Nephron progenitor cell (in vitro differentiated cells): ENCODE results near the gene MDGA2.
A peak's percentile ranks its signal among the peaks of the same experiment; 100 is the strongest.

Source experiments
- DNase-seq: peaks from one replicate; pipeline ENCODE4 v3.0.0; 2021
- H3K27ac Mint-ChIP-seq: 2 replicates; pipeline ENCODE4 v1.8.0; 2021; ENCODE audit warnings: mild to moderate bottlenecking, moderate library complexity, mixed read lengths
- H3K27me3 Mint-ChIP-seq: 2 replicates; pipeline ENCODE4 v1.8.0; 2021; ENCODE audit warnings: mild to moderate bottlenecking, low read depth, mixed read lengths; ENCODE audit not compliant: poor library complexity
- H3K36me3 Mint-ChIP-seq: 2 replicates; pipeline ENCODE4 v1.8.0; 2021; ENCODE audit warnings: low read depth, mixed read lengths
- H3K4me1 Mint-ChIP-seq: 2 replicates; pipeline ENCODE4 v1.8.0; 2021; ENCODE audit warnings: mixed read lengths
- H3K4me3 Mint-ChIP-seq: 2 replicates; pipeline ENCODE4 v1.8.0; 2021; ENCODE audit warnings: mild to moderate bottlenecking, moderate library complexity, mixed read lengths
- H3K9me3 Mint-ChIP-seq: 2 replicates; pipeline ENCODE4 v1.8.0; 2021; ENCODE audit warnings: mild to moderate bottlenecking, moderate library complexity, mixed read lengths
- TF ChIP-seq, protein P1 (sequence below): fragments of 200-600 bp; sonication (generic); IDR thresholded peaks from 2 replicates; pipeline ENCODE4 v1.5.0; 2021; ENCODE audit warnings: antibody characterized with exemption

MDGA2 gene

DNA sequence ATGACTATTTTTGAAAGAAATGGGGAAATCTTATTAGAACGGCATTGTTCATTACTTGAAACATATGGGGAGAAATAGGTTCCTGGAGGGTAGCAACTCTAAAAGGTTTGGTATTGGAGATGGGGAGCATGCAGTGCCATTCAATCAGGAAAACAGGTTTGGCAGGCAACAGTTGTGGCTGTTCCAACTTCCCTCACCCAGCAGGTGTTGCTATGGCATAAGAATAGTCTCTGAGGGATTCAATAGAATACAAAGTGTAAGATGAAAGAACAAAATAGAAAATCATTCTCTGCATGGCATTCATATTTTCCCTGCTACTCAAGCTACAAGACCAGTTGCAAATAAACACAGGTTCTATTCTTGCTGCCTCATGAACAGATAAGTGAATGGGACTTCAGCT, 630.6 kb downstream of the MDGA2 start:
- TF ChIP-seq, protein P1, sequence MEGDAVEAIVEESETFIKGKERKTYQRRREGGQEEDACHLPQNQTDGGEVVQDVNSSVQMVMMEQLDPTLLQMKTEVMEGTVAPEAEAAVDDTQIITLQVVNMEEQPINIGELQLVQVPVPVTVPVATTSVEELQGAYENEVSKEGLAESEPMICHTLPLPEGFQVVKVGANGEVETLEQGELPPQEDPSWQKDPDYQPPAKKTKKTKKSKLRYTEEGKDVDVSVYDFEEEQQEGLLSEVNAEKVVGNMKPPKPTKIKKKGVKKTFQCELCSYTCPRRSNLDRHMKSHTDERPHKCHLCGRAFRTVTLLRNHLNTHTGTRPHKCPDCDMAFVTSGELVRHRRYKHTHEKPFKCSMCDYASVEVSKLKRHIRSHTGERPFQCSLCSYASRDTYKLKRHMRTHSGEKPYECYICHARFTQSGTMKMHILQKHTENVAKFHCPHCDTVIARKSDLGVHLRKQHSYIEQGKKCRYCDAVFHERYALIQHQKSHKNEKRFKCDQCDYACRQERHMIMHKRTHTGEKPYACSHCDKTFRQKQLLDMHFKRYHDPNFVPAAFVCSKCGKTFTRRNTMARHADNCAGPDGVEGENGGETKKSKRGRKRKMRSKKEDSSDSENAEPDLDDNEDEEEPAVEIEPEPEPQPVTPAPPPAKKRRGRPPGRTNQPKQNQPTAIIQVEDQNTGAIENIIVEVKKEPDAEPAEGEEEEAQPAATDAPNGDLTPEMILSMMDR: peak; percentile 13
- H3K4me3 Mint-ChIP-seq: no peak overlapping the region
- peak; percentile 8 for DNase-seq

DNA sequence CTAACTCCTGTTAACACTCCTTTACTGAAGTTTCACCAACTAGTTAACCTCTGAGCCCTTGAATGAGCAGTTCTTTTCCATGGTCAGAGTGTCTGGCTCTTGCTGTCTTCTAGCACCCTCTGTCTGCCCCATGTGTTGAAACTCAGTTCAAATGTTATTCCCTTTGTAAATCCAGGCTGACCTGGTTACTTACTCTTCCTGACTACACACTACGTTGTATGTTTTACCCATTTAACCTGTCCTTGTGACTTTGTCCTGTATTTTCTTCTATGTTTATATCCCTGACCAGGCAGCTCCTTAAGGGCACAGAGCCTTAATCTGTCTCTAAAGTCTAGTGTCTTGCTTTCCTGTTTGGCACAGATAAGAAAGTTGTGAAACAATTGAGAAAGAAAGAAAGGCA, 634.9 kb downstream of the MDGA2 start:
- Mint-ChIP-seq H3K4me1 (peaks cover 4% of the 10 kb centered on the region), H3K27ac (no peak overlapping the region), H3K36me3 (no peaks in the 10 kb centered on the region), H3K9me3 (no peaks in the 10 kb centered on the region), H3K4me3 (no peak overlapping the region), H3K27me3 (no peaks in the 10 kb centered on the region)
- DNase-seq: peak; percentile 8
- TF ChIP-seq, protein P1: peak; percentile 18

More for the DNA sequence above, 630.6 kb downstream of the MDGA2 start:
- H3K27me3 Mint-ChIP-seq: no peaks in the 10 kb centered on the region
- no peaks in the 10 kb centered on the region for H3K36me3 Mint-ChIP-seq
- H3K27ac Mint-ChIP-seq: no peak overlapping the region
- H3K9me3 Mint-ChIP-seq: no peaks in the 10 kb centered on the region
- H3K4me1 Mint-ChIP-seq: peaks cover 4% of the 10 kb centered on the region

DNA sequence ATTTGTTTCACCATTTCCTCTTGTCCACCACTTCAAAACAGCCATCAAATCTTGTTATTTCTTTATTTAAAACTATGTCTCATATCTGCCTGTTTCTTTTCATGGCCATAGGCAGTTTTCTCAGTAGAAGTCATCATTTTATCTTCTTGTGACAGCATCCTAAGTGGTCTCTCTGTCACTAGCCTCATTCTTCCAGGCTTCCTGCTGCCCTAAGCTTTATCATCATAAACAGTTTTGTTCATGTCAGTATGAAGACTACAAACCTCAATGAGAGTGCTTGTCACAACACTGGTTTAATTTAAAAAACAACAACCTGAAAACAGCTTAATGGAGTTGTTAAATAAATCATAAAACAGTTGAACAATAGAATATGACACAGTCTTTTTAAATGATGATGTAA, 636.1 kb downstream of the MDGA2 start:
- Mint-ChIP-seq H3K9me3 (no peaks in the 10 kb centered on the region), H3K27ac (no peak overlapping the region), H3K36me3 (no peaks in the 10 kb centered on the region), H3K4me3 (no peak overlapping the region), H3K27me3 (no peaks in the 10 kb centered on the region), H3K4me1 (peaks cover 4% of the 10 kb centered on the region)
- no peak for DNase-seq
- TF ChIP-seq, protein P1: no peak

GRCh38 chr14:47022721-47023120, 652.7 kb downstream of the MDGA2 start:
- no peaks in the 10 kb centered on the region for H3K9me3 Mint-ChIP-seq
- TF ChIP-seq, protein P1: no peak
- no peaks in the 10 kb centered on the region for H3K36me3 Mint-ChIP-seq
- no peak for DNase-seq
- peaks cover 7% of the 10 kb centered on the region for H3K4me1 Mint-ChIP-seq
- no peak overlapping the region for H3K27ac Mint-ChIP-seq
- no peaks in the 10 kb centered on the region for H3K27me3 Mint-ChIP-seq
- no peak overlapping the region for H3K4me3 Mint-ChIP-seq

GRCh38 chr14:47020500-47020899, 654.9 kb downstream of the MDGA2 start:
- no peaks in the 10 kb centered on the region for H3K36me3 Mint-ChIP-seq
- H3K27ac Mint-ChIP-seq: no peak overlapping the region
- no peak overlapping the region for H3K4me3 Mint-ChIP-seq
- peaks cover 7% of the 10 kb centered on the region for H3K4me1 Mint-ChIP-seq
- no peaks in the 10 kb centered on the region for H3K9me3 Mint-ChIP-seq
- TF ChIP-seq, protein P1: no peak
- DNase-seq: no peak
- H3K27me3 Mint-ChIP-seq: no peaks in the 10 kb centered on the region

DNA sequence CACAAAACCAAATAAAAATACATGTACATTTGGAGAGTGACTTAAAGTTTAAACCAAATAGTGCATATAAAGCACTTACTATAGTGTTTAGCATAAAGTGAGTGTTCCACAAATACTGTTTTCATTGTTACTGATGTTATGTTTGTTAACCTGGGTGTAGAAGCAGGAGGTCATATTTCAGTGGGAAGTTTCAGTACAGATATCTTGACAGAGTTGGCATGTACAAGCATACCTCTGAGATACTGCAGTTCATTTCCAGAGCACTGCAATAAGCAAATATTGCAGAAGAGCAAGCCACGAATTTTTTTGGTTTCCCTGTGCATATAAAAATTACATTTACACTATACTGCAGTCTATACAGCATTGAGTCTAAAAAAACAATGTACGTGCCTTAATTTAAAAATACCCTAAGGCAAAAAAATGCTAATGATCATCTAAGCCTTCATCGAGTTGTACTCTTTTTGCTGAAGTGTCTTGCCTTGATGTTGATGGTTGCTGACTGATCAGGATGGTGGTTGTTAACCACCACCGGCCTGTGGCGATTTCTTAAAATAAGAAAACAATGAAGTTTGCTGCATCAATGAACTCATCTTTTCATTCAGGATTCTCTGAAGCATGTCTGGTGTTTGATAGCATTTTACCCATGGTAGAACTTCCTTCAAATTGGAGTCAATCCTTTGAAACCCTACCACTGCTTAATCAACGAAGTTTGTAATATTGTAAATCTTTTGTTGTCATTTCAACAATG, 662.7 kb downstream of the MDGA2 start:
- TF ChIP-seq, protein P1: no peak
- no peaks in the 10 kb centered on the region for H3K27me3 Mint-ChIP-seq
- no peaks in the 10 kb centered on the region for H3K9me3 Mint-ChIP-seq
- peaks cover 8% of the 10 kb centered on the region for H3K4me1 Mint-ChIP-seq
- no peaks in the 10 kb centered on the region for H3K36me3 Mint-ChIP-seq
- no peak for DNase-seq
- no peak overlapping the region for H3K4me3 Mint-ChIP-seq
- H3K27ac Mint-ChIP-seq: no peak overlapping the region
